HG02678 (cell line): ENCODE data around the gene KRTAP5-3.
"Not testable (repeated sequence)": the region's sequence is repeated elsewhere in the genome, so short reads cannot be mapped to it uniquely, and the experiment has no call there.

Experiments
- ATAC-seq: cut with Tn5 transposase; IDR thresholded peaks from one replicate; pipeline ENCODE4 v1.9.1; 2021; ENCODE audit warnings: mild to moderate bottlenecking, moderate library complexity; ENCODE audit not compliant: unreplicated experiment

KRTAP5-3 gene, protein sequence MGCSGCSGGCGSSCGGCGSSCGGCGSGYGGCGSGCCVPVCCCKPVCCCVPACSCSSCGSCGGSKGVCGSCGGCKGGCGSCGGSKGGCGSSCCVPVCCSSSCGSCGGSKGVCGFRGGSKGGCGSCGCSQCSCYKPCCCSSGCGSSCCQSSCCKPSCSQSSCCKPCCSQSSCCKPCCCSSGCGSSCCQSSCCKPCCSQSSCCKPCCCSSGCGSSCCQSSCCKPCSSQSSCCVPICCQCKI

DNA sequence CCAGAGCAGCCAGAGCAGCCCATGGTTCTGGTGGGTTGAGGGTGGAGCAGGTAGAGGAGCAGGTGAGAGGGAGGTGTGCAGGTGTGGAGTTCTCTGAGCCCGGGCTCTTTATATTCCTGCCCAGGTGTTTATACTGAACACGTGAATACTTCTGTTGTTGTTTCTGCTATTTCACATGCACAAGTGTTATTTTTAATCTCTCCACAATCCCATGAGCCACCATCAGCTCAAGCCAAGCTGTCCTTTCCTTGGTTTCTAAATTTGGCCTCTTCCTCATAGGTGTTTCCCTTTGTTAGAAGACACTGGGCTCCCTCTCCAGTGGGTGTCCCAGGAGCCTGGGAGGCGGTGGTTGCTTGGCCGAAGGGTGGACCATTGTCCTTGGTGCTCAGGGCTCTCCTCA, at the start of gene KRTAP5-3:
KRTAP5-3 (minus strand) TSS at position 101 of the 400 bp plus-strand sequence; CDS start at position 23, 78 bp downstream.
- ATAC-seq = no peak

DNA sequence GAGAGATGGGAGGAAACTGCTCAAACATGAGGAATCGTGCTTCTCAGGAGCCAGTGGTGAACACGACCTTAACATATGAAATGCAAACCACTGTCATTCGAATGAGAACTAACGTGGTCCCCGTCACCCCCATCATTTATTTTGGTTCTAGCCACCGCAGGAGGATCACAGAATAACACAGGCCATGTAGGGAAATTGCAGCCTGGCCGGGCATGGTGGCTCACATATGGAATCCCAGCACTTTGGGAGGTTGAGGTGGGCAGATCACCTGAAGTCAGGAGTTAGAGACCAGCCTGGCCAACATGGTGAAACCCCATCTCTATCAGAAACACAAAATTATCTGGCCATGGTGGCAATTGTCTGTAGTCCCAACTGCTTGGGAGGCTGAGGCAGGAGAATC, 48.4 kb upstream of the KRTAP5-3 start:
- ATAC-seq = no peak

DNA sequence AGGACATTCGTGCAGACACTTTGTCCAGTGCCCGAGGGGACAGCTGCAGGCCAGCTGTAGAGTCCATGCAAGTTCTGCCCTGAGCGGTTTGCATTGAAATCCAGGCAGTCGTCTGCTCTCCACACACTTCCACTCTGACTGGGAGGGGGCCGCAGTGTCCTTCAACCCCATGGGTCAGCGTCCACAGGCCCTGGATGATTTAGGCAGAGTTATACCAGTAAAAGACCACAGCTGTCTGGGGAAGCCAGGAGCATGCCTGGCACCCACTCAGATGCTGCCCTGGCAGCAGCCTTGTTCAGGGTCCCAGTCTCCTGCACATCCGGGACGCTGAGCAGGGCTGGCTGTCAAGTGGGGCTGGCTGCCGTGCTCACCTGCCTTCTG, 47.8 kb upstream of the KRTAP5-3 start:
- no peak for ATAC-seq

DNA sequence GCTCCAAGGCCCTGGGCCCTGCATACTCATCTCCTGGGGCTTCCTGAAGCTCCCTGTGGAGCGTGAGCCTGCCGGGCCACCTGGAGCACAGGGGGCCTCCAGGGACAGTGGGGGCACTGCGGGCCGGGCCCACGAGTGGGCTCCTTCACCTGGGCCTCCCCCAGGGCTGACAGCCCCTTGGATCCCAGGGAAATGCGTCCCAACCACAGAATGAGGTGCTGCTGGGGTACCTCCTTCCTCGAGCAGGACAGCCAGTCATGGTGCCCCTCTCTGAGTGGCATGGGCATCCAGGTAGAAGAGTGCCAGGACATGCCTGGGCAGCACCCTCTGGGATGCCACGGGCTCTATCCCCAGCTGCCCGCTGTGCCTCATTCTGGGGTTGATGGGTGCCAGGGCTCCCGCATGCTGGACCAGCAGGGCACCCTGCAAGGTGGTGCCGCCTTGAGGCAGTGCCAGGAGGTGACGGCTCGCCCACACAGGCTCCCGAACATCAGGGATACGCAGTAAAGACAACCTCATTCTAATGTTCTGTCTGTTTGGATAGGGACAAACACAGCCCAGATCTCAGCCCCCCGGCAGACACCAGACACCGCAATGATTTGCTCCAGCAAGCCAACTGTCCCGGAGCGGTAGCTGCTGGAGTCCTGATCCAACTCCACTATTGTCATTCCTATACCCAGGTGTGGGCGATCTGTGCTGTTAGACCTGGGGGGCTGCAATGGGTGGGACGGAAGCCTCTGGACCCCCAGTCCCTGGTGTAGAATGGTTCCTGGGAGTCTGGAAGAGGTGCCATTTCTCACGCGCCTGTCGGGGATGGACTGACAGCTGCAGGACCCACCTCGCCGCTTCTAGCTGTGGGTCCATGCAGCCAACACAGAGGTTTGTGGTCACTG, 47.2 kb upstream of the KRTAP5-3 start:
- no peak for ATAC-seq

DNA sequence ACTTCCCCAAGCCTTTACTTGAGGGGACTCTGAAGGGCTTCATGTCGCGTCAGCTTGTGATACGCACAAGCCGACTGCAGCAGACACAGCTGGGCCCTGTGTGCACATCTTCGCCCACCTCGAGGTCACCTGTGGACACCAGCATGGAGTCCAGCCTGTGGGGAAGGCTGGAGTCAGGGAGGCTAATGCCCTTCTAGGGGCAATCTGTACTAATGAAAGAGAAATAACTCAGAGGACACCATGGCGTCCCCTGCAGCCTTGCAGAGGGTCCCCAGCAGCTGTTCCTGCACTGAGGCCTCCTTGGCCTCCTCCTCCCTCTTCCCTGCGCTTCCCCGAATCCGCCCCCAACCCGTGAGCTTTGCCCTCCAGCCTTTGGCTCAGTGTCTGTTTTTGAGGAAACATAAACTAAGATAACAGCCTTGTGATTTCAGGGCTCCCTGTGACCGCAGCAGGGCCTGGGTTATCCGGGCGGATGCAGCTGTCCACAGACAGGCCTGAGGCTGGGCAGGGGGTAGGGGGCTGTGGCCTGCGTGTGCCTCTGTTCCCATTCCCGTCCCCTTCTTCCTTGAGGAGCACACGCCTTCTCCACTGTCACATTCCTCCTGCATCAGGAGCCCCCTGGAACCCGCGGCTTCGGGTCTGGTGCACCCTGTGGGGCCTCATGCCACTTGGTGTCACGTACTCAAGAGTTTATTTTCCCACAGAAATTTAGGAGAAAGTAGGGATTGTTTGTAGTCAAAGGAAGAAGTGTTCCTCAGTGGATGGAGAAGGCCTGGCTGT, 46.3 kb upstream of the KRTAP5-3 start:
- ATAC-seq = no peak

DNA sequence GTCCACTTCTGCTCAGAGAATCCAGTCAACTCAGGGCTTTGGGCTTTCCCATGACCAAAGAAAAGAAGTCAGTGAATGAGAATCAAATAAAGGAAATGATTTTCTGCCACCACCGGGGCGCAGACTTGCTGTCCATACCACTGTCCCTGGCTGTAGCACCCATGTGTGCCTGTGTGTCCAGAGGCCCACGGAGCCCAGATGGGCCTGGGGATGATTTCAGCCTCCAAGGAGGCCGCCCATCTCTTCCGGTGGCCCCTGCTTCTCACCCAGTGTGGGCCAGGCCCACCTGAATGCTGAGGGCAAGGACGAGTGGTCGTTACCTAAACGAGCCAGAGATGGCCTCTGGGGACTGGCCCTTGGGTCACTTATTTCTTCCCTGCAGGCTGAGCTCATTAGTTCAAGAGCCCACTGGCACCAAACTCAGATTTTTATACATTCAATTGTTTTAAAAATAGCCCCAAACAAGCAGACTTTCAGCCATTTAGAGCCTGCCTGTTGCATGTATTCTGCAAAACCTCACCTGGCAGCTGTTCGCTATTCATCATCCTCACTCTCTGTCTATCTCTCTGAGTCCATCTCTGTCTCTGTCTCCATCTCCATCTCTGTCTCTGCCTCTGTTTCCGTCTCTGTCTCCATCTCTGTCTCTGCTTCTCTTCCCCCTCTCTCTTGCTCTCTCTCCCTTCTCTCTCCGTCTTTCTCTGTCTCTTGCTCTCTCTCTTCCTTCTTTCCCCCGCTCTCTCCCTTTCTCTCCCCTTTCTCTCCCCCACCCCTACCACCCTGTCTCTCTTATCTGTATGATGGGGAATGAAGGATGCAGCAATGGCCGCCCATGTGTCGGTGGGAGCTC, 45.5 kb upstream of the KRTAP5-3 start:
- no peak for ATAC-seq

DNA sequence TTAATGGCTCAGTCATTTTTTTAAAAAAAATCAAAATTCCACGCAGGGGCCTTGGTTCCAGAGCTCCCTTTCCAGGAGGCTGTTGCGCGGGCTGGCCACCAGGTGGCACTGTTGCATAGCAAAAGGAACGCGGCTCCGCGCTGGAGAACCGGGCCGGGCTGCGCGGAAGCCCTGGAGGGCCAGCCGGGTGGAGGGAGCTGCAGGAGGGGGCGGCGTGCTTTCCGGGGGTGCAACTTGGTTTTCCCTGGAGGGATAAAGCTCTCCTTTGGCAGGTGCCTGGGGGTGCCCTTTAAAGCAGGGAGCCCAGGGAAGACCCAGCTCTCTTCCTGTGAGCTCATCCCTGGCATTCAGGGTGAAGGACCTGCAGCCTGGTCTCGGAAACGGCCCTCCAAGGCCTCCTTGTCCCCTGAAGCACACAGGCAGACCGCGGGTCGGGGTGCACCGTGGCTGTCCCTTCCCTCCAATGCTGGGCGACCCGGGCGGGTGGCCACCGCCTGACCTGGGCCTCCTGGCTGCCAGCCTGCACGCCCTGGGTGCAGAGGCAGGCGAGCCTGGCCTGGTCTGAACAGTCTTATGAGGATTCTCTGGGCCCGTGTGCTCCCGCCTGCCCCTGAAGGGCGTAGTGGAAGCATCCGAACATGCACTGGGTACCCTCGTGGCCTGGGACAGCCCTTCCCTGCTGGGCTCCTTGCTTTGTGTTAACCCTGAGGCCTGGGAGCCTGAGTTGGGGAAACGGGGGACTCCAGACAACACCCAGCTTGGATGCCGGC, 44.7 kb upstream of the KRTAP5-3 start:
- no peak for ATAC-seq

DNA sequence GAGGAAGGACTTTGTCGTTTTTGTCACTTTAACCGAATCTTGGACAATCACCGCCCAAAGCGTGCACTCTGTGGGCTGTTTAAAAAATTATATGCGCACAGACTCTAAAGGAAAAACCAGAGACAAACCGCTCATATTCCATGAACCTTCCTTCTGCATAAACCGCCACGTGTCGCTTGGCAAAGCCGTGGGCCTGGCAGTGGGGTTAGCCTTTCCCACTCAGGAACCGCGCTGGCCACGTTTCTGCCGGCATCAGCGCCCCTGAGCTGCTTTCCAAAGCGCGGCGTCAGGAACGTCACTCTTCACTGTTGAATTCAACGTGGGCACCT, 44.1 kb upstream of the KRTAP5-3 start:
- ATAC-seq = no peak

DNA sequence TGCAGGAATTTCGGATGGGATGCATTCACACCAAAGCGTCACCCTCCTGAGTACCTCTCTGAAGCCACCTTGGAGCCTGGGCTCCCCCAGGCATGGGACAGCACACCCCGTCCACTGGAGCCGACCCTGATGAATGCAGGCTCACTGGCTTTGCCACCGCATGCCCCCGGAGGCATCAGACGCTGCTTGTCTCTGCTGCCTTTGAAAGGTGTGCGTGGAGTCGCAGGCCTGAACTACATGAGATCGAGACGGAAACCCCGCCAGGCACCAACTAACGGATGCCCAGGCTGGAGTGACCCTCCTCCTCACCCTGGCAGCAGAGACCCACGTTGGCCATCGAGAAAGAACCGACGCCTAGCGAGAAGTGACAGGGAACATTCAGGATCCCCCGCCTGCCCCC, 43.8 kb upstream of the KRTAP5-3 start:
- ATAC-seq = no peak

DNA sequence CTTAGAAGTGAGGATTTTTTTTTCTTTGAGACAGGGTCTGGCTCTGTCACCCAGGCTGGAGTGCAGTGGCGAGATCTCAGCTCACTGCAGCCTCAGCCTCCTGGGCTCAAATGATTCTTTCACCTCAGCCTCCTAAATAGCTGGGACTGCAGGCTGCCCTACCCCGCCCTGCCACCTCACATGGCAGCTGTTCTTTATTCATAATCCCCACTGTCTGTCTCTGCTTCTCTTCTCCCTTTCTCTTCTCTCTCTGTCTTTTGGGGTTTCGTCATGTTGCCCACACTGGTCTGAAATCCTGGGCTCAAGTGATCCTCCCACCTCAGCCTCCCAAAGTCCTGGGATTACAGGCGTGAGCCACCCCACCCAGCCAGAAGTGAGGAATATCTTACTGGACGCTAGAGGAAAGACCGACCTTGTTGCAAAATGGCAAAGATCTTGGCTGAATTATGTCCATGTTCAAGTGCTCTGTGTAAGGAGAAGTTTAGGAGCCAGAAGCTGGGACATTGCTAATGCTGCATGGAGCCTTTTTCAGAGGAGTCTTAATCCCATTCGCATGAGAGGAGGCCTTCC, 43.2 kb upstream of the KRTAP5-3 start:
- ATAC-seq = no peak

DNA sequence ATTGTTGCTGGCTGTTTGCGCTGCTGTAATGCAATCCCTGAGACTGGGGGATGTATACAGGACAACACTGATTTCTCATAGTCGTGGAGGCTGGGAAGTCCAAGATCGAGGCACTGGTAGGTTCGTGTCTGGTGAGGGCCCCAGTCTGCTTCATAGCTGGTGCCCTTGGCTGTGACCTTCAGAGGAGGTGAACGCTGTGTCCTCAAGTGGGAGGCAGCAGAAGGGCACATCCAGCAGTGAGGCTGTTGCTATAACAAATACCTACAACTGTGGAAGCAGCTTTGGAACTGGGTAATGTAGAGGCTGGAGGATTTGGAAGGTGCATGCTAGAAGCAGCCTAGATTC, 42.6 kb upstream of the KRTAP5-3 start:
- no peak for ATAC-seq

DNA sequence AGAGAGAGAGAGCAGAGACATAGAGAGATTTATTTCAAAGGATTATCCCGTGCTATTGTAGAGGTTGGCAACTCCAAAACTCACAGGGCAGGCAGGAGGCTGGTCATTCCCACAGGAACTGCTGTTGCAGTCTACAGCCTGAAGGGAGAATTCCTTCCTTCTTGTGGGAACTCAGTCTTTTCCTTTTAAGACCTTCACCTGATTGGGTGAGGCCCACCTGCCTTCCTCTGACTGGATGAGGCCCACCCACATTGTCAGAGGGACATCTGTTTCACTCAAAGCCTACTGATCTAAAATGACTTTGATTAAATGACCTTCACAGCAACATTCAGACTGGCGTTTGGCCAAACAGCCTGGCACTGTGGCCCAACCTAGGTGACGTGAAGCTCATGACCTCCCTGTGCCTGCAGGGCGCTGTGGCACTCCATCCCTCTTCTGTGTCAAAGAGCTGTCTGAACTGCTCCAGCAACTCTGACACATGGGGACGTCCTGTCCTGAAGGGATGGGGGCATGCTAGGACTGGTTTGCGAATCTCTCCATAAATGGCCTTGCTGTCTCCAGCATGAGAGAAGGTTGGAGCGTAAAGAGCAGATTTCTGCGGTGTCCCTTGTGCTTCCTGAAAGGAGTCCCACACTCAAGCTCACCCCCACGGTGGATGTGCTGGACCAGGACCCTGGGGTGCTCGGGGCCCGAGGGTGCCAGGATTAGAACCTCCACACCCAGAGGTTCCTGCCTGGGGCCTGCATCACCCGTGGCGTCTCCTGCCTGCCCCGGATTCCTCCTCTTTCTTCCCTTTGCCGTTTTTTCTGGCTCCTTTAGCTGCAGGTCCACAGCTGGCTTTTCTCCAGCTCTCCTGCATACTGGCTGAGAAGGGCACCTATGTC, 42.0 kb upstream of the KRTAP5-3 start:
- ATAC-seq = no peak

DNA sequence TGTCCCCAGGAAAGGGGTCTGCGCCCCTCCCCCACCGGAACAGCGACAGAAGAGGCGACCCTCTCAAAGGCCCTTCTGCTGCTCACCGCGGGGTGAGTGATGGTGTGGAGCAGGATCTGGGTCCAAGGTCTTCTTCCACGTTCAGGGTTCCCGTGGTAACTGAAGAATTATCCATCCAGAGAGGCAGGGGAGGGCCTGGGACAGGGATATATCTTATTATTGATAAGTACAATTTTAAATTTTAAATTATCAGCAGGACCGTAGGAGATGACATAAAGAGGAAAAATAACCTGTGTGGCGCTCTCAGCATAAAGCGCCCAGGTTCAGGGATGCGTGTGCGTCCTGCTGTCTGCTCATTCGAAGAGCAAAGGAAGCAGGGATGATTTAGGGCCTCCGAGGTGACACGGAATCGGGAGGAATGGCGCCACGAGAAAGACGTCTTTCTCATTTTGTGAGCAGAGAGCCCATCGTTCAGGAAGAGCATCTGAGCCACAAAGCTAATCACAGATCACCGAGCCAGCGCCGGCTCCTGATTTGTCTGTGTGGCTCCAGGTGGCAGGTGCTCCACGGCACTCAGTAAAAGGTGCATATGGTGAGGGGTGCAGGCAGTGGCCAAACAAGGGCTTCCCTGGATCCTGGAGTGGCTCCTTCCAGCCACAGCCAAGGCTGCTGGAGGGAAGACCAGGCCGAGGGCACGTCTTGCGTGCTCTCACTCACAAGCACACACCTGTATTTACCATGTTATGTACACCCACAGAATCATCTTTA, 40.6 kb upstream of the KRTAP5-3 start:
- ATAC-seq = no peak

DNA sequence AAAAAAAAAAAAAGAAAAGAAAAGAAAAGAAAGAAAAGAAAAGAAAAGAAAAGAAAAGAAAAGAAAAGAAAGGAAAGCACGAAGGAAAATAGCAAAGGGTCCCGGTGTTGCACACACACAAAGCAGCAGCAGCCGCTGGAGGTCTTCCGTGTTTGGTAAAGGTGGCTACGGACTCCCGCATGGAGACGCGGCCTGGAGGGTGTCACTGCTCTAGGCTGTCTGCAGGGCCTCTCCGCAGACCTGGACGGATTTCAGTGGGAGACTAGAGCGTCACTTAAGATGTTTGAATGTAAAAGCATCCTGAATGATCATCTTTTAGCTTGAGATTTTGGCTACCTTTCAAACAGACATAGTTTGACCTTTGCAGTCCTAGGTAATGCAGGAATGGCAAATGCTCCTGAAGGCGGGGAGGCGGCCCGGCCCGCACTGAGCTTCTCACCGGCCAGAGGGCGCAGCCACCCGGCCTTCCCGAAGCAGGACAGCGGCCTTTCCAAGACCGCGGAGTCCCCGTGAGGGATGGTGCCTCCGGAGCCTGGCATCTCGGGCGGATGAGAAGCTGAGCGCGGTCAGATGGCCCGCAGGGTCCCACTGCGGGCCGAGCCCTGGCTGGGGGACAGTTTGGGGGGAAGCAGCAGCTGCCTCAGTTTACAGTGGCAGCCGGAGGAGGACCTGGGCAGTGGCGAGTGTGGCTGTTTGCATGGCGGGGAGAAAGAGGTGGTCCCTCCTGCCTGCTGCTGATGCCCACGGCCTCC, 39.8 kb upstream of the KRTAP5-3 start:
- ATAC-seq = no peak

DNA sequence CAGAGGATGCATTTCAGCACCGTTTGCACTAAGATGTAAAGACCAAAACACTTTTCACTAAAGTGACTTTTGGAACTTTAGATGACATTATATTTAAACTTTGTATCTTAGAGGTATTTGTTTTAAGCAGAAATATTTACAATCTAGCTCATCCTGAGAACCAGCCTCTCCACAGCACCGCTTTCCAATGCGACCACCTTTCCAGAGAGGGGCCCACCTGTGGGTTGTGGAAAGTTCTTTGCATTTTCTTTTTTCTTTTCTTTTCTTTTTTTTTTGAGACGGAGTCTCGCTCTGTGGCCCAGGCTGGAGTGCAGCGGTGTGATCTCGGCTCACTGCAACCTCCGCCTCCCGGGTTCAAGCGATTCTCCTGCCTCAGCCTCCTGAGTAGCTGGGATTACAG, 38.3 kb upstream of the KRTAP5-3 start:
- ATAC-seq = not testable (repeated sequence)

DNA sequence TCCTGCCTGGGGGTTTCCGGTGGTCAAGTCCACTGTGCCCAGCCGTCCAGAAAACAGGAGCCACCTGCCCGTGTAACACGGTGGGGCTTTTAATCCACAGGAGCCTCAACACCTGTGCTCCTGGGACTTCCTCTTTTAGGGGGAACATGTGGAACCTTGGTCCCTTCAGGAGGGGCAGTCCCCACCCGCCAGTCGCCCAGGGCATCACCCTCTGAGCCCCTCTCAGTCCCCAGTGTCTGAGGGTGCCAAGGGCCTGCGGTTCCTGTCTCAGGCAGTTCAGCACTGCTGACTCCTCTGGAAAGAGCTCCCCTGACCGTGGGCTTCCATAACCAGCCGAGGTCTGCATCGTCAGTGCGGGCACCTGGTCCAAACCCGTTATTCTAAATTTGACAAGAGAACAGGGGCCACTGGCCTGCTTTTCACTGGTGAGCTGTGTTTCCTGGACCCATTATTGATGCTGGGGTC, 37.1 kb upstream of the KRTAP5-3 start:
- no peak for ATAC-seq

DNA sequence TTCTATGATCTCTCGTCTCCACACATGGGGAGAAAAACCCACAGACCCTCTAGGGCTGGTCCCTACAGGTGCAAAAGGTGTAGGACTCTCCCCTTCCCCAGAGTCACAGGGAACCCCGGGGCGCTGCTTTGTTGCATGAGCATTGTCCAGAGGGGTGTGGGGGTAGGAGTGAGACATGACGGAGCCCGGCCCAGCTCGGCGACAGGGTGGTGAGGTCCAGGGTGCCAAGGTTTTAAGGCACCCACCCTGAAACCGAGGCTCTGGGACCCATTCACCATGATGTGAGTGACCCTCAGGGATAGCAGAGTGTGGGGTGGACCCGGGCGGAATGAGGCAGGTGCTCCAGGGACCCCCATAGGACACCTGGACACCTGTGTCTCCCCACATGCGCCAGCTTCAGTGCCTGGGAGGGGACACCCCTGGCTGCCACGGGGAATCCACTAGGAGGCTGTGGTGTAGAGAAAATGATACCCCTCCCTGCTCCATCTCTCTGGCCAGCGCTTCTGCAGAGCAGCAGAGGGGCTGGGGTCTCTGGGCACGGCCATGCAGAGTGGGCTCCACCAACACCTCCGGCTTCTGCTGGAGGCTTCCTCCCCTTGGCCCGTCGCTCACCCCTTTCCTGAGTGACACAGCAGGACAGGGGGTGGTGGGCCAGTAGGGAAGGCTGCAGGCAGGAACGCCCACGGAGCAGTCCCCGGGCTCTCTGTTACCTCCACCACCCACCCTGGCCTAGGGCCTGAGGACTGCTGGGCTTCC, 36.5 kb upstream of the KRTAP5-3 start:
- no peak for ATAC-seq
